Ishikawa (cell line): ENCODE results near the gene GSG1L2.

ENCODE experiments used
- CEBPB ChIP-seq: IDR thresholded peaks from 2 replicates; pipeline ENCODE4 v1.6.1; 2012
- EGR1 ChIP-seq: IDR thresholded peaks from 2 replicates; pipeline ENCODE4 v1.6.1; 2012
- EP300 ChIP-seq: IDR thresholded peaks from 2 replicates; pipeline ENCODE4 v1.6.1; 2012; ENCODE audit warnings: borderline replicate concordance
- MAX ChIP-seq: IDR thresholded peaks from 2 replicates; pipeline ENCODE4 v1.6.1; 2012
- ZBTB7A ChIP-seq: IDR thresholded peaks from 2 replicates; pipeline ENCODE4 v1.6.1; 2012; ENCODE audit warnings: low read depth

GRCh38 chr17:9776911-9777310, 45.0 kb downstream of the GSG1L2 start:
- TF ChIP-seq EP300 (no peak), EGR1 (no peak), CEBPB (no peak), MAX (no peak), ZBTB7A (no peak)
